K562 (cell line): ENCODE measurements around the gene DNASE1L1. TPM values are rescaled to one million over a fixed set of nuclear protein-coding genes. Genes with fewer than 3 reads are reported as not detected.

Experiments used
- BDP1 ChIP-seq: IDR thresholded peaks from 3 replicates; pipeline ENCODE4 v1.6.1; 2011; ENCODE audit not compliant: insufficient read length, insufficient read depth
- CBX1 ChIP-seq: sonication (generic); IDR thresholded peaks from 2 replicates; pipeline ENCODE4 v1.6.1; 2016; ENCODE audit warnings: antibody characterized with exemption, low read depth, mild to moderate bottlenecking
- CEBPB ChIP-seq: fragments of 450-650 bp; IDR thresholded peaks from 2 replicates; pipeline ENCODE4 v1.6.1; 2016; ENCODE audit warnings: missing genetic modification characterization, missing compliant biosample characterization
- FIP1L1 ChIP-seq: fragments of 200-400 bp; formaldehyde crosslinking; IDR thresholded peaks from 2 replicates; pipeline ENCODE4 v1.6.1; 2018; ENCODE audit warnings: mild to moderate bottlenecking, low read depth, low read length; ENCODE audit not compliant: poor library complexity, severe bottlenecking
- KLF1 ChIP-seq: fragments of 450-650 bp; IDR thresholded peaks from 2 replicates; pipeline ENCODE4 v1.6.1; 2016; ENCODE audit warnings: missing genetic modification characterization, missing compliant biosample characterization
- NCOR1 ChIP-seq: fragments of 450-650 bp; IDR thresholded peaks from 2 replicates; pipeline ENCODE4 v1.6.1; 2016; ENCODE audit warnings: mild to moderate bottlenecking, moderate library complexity
- NEUROD1 ChIP-seq: fragments of 150-350 bp; IDR thresholded peaks from 2 replicates; pipeline ENCODE4 v1.6.1; 2014; ENCODE audit warnings: borderline replicate concordance, low read length, low read depth; ENCODE audit not compliant: partially characterized antibody
- NKRF ChIP-seq: fragments of 450-650 bp; IDR thresholded peaks from 2 replicates; pipeline ENCODE4 v1.6.1; 2016; ENCODE audit warnings: borderline replicate concordance
- POLR2G ChIP-seq: fragments of 200-400 bp; formaldehyde crosslinking; IDR thresholded peaks from 2 replicates; pipeline ENCODE4 v1.6.1; 2017; ENCODE audit warnings: low read depth, mild to moderate bottlenecking, antibody characterized with exemption, low read length, moderate library complexity
- RBFOX2 ChIP-seq: fragments of 200-400 bp; formaldehyde crosslinking; IDR thresholded peaks from 2 replicates; pipeline ENCODE4 v1.6.1; 2017; ENCODE audit warnings: low read depth, mild to moderate bottlenecking, low read length, moderate library complexity
- RBM34 ChIP-seq: fragments of 200-400 bp; formaldehyde crosslinking; IDR thresholded peaks from 2 replicates; pipeline ENCODE4 v1.6.1; 2018; ENCODE audit warnings: low read length, borderline replicate concordance; ENCODE audit not compliant: insufficient read depth
- SAP30 ChIP-seq: fragments of 200-600 bp; sonication (generic); IDR thresholded peaks from 2 replicates; pipeline ENCODE4 v1.6.1; 2012; ENCODE audit warnings: borderline replicate concordance, low read depth, mild to moderate bottlenecking, moderate library complexity, low read length, control low read depth, inconsistent platforms; ENCODE audit not compliant: insufficient read depth, poor library complexity, severe bottlenecking
- ZFP1 ChIP-seq: fragments of 450-650 bp; formaldehyde crosslinking; IDR thresholded peaks from 2 replicates; pipeline ENCODE4 v1.4.0; 2020; ENCODE audit warnings: mild to moderate bottlenecking, mixed read lengths
- ZFP30 ChIP-seq: fragments of 250-450 bp; sonication (Bioruptor Pico); IDR thresholded peaks from 2 replicates; pipeline ENCODE4 v1.8.0; 2022; ENCODE audit warnings: moderate library complexity, mild to moderate bottlenecking, inconsistent platforms, borderline replicate concordance
- ZNF121 ChIP-seq: sonication (generic); formaldehyde crosslinking; conservative IDR thresholded peaks from 2 replicates; pipeline ENCODE4 v1.8.0; 2022; ENCODE audit warnings: missing genetic modification reagents
- ZNF232 ChIP-seq: sonication (generic); formaldehyde crosslinking; IDR thresholded peaks from 2 replicates; pipeline ENCODE4 v1.8.0; 2022; ENCODE audit warnings: mild to moderate bottlenecking, missing genetic modification reagents
- ZNF398 ChIP-seq: fragments of 250-450 bp; sonication (Bioruptor Pico); IDR thresholded peaks from 2 replicates; pipeline ENCODE4 v1.8.0; 2021; ENCODE audit warnings: moderate library complexity, mild to moderate bottlenecking, inconsistent platforms
- polyA plus RNA-seq, 8 experiments: library from polyadenylated mRNA; depleted of rRNA in 4 of 8; stranded (reverse) in 5 of 8; unstranded in 3 of 8; fragments of >200 nt; fragmentation: Nextera tagmentation in 2 of 8; fragmentation: Illumina TruSeq in 1 of 8; extraction: Ambion mirVana in 2 of 8; extraction: Trizol in 1 of 8; gene quantifications; 2 replicates each; pipeline versions ENCODE4 v1.2.1 to v1.2.3, GENCODE V29; 2011 to 2014; ENCODE audit warnings: inconsistent platforms in 1 of 8, missing spikeins in 1 of 8
- total RNA-seq, 7 experiments: library from RNA; depleted of rRNA in 6 of 7; stranded (reverse); fragments of >200 nt in 6 of 7; fragmentation: Illumina TruSeq in 2 of 7; extraction: Trizol in 2 of 7; gene quantifications; 2 replicates each; pipeline versions ENCODE4 v1.2.1 to v1.2.3, GENCODE V29; 2011 to 2021; ENCODE audit warnings: low replicate concordance in 1 of 7
- TF ChIP-seq, protein P1 (sequence below): fragments of 450-650 bp; formaldehyde crosslinking; IDR thresholded peaks from 2 replicates; pipeline ENCODE4 v1.4.0; 2020; ENCODE audit warnings: mild to moderate bottlenecking, moderate library complexity
- TF ChIP-seq, protein P2 (sequence below): IDR thresholded peaks from 3 replicates; pipeline ENCODE4 v1.6.1; 2011; ENCODE audit warnings: borderline replicate concordance, mild to moderate bottlenecking, moderate library complexity; ENCODE audit not compliant: insufficient read length; ENCODE audit errors: extremely low read depth

DNASE1L1 gene
- total and polyA plus RNA-seq, 9 of the 15 experiments (the other 6 are each of a cell fraction or from before 2014, with no cell fraction given), result 0.73 to 12.6 (median 7.9) TPM

DNA sequence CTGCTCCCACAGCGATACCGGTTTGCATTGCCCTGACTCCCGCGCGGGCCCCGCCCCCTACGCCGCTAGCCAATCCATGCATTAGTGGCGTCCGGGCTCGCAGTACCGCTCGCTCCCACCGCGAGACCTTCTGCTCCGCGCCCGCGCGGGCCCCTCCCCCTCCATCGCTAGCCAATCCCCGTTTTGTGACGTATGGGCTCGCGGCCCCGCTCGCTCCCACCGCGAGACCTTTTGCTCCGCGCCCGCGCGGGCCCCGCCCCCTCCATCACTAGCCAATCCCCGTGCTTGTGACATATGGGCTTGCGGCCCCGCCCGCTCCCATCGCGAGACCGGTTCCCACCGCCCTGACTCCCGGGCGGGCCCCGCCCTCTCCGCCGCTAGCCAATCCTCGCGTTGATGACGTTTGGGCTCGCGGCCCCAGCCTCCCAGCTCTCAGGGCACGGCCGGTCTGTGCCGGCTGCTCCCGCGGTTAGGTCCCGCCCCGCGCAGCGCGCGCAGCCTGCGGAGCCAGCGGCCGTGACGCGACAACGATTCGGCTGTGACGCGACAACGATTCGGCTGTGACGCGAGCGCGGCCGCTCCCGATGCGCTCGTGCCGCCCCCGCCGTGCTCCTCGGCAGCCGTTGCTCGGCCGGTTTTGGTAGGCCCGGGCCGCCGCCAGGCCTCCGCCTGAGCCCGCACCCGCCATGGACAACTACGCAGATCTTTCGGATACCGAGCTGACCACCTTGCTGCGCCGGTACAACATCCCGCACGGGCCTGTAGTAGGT is 30.1 kb downstream of the DNASE1L1 start, which contains the start of gene EMD (continued):
- TF ChIP-seq, protein P1, sequence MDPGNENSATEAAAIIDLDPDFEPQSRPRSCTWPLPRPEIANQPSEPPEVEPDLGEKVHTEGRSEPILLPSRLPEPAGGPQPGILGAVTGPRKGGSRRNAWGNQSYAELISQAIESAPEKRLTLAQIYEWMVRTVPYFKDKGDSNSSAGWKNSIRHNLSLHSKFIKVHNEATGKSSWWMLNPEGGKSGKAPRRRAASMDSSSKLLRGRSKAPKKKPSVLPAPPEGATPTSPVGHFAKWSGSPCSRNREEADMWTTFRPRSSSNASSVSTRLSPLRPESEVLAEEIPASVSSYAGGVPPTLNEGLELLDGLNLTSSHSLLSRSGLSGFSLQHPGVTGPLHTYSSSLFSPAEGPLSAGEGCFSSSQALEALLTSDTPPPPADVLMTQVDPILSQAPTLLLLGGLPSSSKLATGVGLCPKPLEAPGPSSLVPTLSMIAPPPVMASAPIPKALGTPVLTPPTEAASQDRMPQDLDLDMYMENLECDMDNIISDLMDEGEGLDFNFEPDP (CRISPR knock-in tag), result no peak
- TF ChIP-seq ZFP30 (CRISPR knock-in tag) (no peak), CEBPB (tag) (no peak), CBX1 (no peak), ZNF398 (CRISPR knock-in tag) (no peak), SAP30 (no peak), KLF1 (tag) (no peak), NCOR1 (no peak), FIP1L1 (no peak), BDP1 (no peak), POLR2G (peak; percentile 85), ZNF232 (no peak), NKRF (no peak), NEUROD1 (no peak), RBFOX2 (peak; percentile 81), ZNF121 (no peak), RBM34 (0 out of 2 replicates have a peak, but pooled peaks have one; percentile 58), ZFP1 (CRISPR knock-in tag) (no peak)
- TF ChIP-seq, protein P2, sequence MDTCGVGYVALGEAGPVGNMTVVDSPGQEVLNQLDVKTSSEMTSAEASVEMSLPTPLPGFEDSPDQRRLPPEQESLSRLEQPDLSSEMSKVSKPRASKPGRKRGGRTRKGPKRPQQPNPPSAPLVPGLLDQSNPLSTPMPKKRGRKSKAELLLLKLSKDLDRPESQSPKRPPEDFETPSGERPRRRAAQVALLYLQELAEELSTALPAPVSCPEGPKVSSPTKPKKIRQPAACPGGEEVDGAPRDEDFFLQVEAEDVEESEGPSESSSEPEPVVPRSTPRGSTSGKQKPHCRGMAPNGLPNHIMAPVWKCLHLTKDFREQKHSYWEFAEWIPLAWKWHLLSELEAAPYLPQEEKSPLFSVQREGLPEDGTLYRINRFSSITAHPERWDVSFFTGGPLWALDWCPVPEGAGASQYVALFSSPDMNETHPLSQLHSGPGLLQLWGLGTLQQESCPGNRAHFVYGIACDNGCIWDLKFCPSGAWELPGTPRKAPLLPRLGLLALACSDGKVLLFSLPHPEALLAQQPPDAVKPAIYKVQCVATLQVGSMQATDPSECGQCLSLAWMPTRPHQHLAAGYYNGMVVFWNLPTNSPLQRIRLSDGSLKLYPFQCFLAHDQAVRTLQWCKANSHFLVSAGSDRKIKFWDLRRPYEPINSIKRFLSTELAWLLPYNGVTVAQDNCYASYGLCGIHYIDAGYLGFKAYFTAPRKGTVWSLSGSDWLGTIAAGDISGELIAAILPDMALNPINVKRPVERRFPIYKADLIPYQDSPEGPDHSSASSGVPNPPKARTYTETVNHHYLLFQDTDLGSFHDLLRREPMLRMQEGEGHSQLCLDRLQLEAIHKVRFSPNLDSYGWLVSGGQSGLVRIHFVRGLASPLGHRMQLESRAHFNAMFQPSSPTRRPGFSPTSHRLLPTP, result no peak
